Esophagus squamous epithelium (tissue), 5 donors: Measurements from ENCODE around the gene SBNO2. TPM values are rescaled to one million over a fixed set of nuclear protein-coding genes. Genes with fewer than 3 reads are reported as not detected.
A peak's percentile ranks its signal among the peaks of the same experiment; 100 is the strongest.

Source experiments
- DNase-seq: peaks from one replicate; lab custom pipeline; 2025; lab: John Stamatoyannopoulos, UW
- H3K27ac ChIP-seq, 4 donors: fragments of 200-600 bp; sonication (generic); one replicate each; pipeline ENCODE4 v1.5.1; 2016 to 2019; ENCODE audit warnings: mild to moderate bottlenecking in 1 of 4
- H3K27me3 ChIP-seq, 4 donors: fragments of 200-600 bp; sonication (generic); 1 replicate in 3 of 4; 2 replicates in 1 of 4; pipeline versions ENCODE4 v1.5.1 to v1.6.0; 2017 to 2021; ENCODE audit warnings: antibody characterized with exemption in 1 of 4
- H3K36me3 ChIP-seq, 3 donors: fragments of 200-600 bp; sonication (generic); one replicate each; pipeline ENCODE4 v1.5.1; 2016 to 2019
- H3K4me1 ChIP-seq, 3 donors: fragments of 200-600 bp; sonication (generic); one replicate each; pipeline ENCODE4 v1.5.1; 2017 to 2019
- H3K4me3 ChIP-seq, 4 donors: fragments of 200-600 bp; sonication (generic); 1 replicate in 3 of 4; 2 replicates in 1 of 4; pipeline ENCODE4 v1.5.1; 2016 to 2019; ENCODE audit warnings: mild to moderate bottlenecking in 2 of 4, moderate library complexity in 1 of 4
- H3K9me3 ChIP-seq, 3 donors: fragments of 200-600 bp; sonication (generic); one replicate each; pipeline ENCODE4 v1.5.1; 2016 to 2019
- POLR2A ChIP-seq, 4 donors: fragments of 450-650 bp; IDR thresholded peaks; one replicate each; pipeline ENCODE4 v1.6.1; 2017; ENCODE audit warnings: antibody characterized with exemption in 4 of 4, mild to moderate bottlenecking in 4 of 4, moderate library complexity in 3 of 4
- WGBS, 2 donors: methylation state at CpG; one replicate each; pipeline ENCODE4 v1.1.5; 2018; 5-methylcytosine and 5-hydroxymethylcytosine counted together
- intact Hi-C: fragments of 100-400 bp; cut with DNase I; formaldehyde crosslinking; loops from one replicate; pipeline ENCODE4 v1.15.0; 2022
- total RNA-seq, 4 donors: library from RNA; depleted of rRNA; stranded (reverse); fragments of >200 nt; gene quantifications; one replicate each; pipeline ENCODE4 v1.1.0, GENCODE V29; 2016
- TF ChIP-seq, protein P1 (sequence below), 6 experiments: fragments of 450-650 bp in 4 of 6; fragments of 200-600 bp in 2 of 6; sonication (generic) in 2 of 6; IDR thresholded peaks; one replicate each; pipeline ENCODE4 v1.5.1; 2016 to 2019; ENCODE audit warnings: antibody characterized with exemption in 6 of 6, mild to moderate bottlenecking in 4 of 6, moderate library complexity in 4 of 6
- donor health status: DM: yes; HTN: yes; CAD: no.

SBNO2 gene
- total RNA-seq, 4 donors from 2014 or later, result 31.3 to 84.3 (median 68.3) TPM

DNA sequence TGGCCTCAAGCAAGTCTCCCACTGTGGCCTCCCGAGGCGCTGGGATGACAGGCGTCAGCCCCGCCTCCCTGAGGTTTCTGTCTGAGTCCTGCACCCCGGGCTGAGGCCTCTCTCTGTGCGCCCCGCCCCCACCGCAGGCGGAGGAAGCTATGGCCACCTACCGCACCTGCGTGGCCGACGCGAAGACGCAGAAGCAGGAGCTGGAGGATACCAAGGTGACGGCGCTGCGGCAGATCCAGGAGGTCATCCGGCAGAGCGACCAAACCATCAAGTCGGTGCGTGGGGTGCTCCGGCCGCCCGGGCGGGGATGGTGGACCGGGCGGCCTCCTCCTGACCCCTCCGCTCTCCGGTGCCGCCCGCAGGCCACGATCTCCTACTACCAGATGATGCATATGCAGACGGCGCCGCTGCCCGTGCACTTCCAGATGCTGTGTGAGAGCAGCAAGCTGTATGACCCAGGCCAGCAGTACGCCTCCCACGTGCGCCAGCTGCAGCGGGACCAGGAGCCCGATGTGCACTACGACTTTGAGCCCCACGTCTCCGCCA is 94.4 kb downstream of the SBNO2 start:
- Histone ChIP-seq H3K36me3 (peaks cover 0 to 11% (median 0%) of the 10 kb centered on the region in 3 donors), H3K4me1 (peaks cover 8 to 80% (median 25%) of the 10 kb centered on the region in 3 donors), H3K27ac (no peak overlapping the region), H3K9me3 (no peaks in the 10 kb centered on the region), H3K4me3 (no peak overlapping the region), H3K27me3 (peaks cover 0 to 4% (median 0%) of the 10 kb centered on the region in 4 donors)
- TF ChIP-seq POLR2A (IDR thresholded peaks at IDR 0.05), result no peak
- TF ChIP-seq, protein P1, sequence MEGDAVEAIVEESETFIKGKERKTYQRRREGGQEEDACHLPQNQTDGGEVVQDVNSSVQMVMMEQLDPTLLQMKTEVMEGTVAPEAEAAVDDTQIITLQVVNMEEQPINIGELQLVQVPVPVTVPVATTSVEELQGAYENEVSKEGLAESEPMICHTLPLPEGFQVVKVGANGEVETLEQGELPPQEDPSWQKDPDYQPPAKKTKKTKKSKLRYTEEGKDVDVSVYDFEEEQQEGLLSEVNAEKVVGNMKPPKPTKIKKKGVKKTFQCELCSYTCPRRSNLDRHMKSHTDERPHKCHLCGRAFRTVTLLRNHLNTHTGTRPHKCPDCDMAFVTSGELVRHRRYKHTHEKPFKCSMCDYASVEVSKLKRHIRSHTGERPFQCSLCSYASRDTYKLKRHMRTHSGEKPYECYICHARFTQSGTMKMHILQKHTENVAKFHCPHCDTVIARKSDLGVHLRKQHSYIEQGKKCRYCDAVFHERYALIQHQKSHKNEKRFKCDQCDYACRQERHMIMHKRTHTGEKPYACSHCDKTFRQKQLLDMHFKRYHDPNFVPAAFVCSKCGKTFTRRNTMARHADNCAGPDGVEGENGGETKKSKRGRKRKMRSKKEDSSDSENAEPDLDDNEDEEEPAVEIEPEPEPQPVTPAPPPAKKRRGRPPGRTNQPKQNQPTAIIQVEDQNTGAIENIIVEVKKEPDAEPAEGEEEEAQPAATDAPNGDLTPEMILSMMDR (IDR thresholded peaks at IDR 0.05), result no peak
- 92% methylated on average over 18 to 28 of the region's 45 CpGs for WGBS, 2 donors
- intact Hi-C loops, result no loop called here
- DNase-seq, result no peak

DNA sequence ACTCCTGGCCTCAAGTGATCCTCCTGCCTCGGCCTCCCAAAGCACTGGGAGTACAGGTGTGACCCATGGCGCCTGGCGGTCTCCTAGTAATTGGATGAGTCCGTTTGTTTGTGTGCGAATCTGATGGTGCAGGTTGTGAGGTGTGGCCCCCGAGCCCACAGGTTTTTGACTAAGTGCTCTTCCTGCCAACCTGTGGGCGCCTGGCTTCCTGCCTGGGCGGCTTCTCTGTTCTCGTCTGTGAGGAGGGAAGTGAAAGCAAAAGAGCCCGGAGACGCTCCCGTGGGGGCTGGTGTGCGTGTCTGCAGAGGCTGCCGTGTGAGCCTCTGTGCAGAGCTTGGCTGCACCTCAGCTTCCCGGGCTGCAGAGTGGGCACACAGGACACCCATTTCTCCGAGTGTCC is 97.1 kb downstream of the SBNO2 start:
- peaks cover 0 to 10% (median 0%) of the 10 kb centered on the region in 4 donors for H3K27me3 ChIP-seq
- H3K36me3 ChIP-seq, result peaks cover 0 to 11% (median 0%) of the 10 kb centered on the region in 3 donors
- peak; percentile 51 for DNase-seq
- peak overlapping the region in 3 of 4 donors; percentile 23 to 44 (median 36) for H3K27ac ChIP-seq
- 8 to 44% methylated on average over 11 to 16 of the region's 16 CpGs for WGBS, 2 donors
- intact Hi-C loops, result no loop called here
- H3K9me3 ChIP-seq, result no peaks in the 10 kb centered on the region
- TF ChIP-seq POLR2A (IDR thresholded peaks at IDR 0.05), result no peak
- TF ChIP-seq, protein P1 (IDR thresholded peaks at IDR 0.05), result no peak
- peak overlapping the region; percentile 11 to 51 (median 33) for H3K4me3 ChIP-seq
- peaks cover 10 to 66% (median 19%) of the 10 kb centered on the region in 3 donors for H3K4me1 ChIP-seq

DNA sequence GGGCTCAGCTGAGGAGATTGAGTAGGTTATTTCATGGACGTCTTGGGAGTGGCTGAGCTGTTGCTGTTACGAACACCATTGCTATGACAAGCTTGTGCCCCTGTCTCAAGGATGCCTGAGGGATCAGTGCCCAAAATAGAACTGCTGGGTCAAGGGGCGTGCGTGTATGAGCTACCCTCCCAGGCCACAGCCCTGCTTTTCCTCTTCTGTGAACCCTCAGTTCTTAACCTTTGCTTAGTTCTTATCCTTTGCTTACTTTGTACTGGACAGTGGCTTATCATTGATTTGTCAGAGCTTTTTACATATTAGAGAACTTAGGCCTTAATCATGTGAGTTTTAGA is 98.1 kb downstream of the SBNO2 start:
- DNase-seq, result no peak
- H3K27me3 ChIP-seq, result peaks cover 0 to 20% (median 1%) of the 10 kb centered on the region in 4 donors
- no peaks in the 10 kb centered on the region for H3K9me3 ChIP-seq
- H3K27ac ChIP-seq, result no peak overlapping the region
- peaks cover 15 to 66% (median 18%) of the 10 kb centered on the region in 3 donors for H3K4me1 ChIP-seq
- intact Hi-C loops, result no loop called here
- peaks cover 0 to 11% (median 0%) of the 10 kb centered on the region in 3 donors for H3K36me3 ChIP-seq
- H3K4me3 ChIP-seq, result no peak overlapping the region
- WGBS, 2 donors, result 72 to 77% methylated on average over 4 of the region's 4 CpGs
- TF ChIP-seq, protein P1 (IDR thresholded peaks at IDR 0.05), result no peak
- no peak for TF ChIP-seq POLR2A (IDR thresholded peaks at IDR 0.05)

DNA sequence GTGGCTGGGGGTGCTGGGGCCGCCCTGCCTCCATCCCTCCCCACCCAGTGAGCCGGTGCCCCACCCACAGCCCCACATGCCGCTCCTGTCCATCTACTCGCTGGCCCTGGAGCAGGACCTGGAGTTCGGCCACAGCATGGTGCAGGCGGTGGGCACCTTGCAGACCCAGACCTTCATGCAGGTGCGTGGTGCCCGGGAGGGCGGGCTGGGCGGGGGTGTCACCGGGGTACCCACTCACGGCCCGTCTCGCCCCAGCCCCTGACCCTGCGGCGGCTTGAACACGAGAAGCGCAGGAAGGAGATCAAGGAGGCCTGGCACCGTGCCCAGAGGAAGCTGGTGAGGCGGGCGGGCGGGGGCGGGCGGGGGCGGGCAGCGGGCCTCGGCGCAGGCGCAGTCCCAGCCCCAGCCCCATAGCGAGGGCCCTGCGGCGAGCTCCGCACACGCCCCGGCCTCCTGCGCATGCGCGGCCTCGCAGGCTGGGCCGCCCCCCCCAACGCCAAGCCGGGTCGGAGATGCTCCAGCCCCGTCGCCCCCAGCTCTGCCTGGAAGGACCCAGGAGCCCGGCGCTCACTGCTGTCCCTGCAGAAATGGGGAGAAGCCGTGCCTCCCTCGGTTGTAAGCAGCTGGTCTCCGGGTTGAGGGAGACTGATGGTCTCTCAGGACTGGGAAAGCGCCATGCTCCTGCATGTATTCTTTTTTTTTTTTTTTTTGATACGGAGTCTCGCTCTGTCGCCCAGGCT is 99.4 kb downstream of the SBNO2 start:
- intact Hi-C loops, result no loop called here
- Histone ChIP-seq H3K27ac (peak overlapping the region in 3 of 4 donors; percentile 20 to 66 (median 24)), H3K4me1 (peaks cover 21 to 66% (median 23%) of the 10 kb centered on the region in 3 donors), H3K9me3 (no peaks in the 10 kb centered on the region), H3K27me3 (peaks cover 5 to 33% (median 6%) of the 10 kb centered on the region in 4 donors), H3K36me3 (peaks cover 0 to 2% (median 0%) of the 10 kb centered on the region in 3 donors), H3K4me3 (peak overlapping the region in 2 of 4 donors; percentile 22 to 55)
- no peak for TF ChIP-seq POLR2A (IDR thresholded peaks at IDR 0.05)
- TF ChIP-seq, protein P1 (IDR thresholded peaks at IDR 0.05), result no peak
- 16 to 45% methylated on average over 5 to 9 of the region's 54 CpGs for WGBS, 2 donors
- DNase-seq, result peak; percentile 48
